ENCODE data around the gene JAKMIP1. TPM values are rescaled to one million over a fixed set of nuclear protein-coding genes. Genes with fewer than 3 reads are reported as not detected.

JAKMIP1 gene
- total and polyA plus RNA-seq, 2 donors (not counting 1 experiment from before 2014, with no cell fraction given): 0.49 to 1.0 TPM

GRCh38 chr4:6161921-6162464 lies 38.4 kb downstream of the JAKMIP1 start:
- Histone ChIP-seq H3K27ac (ENCODE audit: low read length in 2 of 2) (no peak overlapping the region), H3K36me3 (replicated peaks in 1 of 2; ENCODE audit: control extremely low read depth in 1 of 2, control insufficient read depth in 1 of 2, extremely low read depth in 1 of 2, insufficient read depth in 2 of 2, low read length in 1 of 2) (no peaks in the 10 kb centered on the region), H3K79me2 (ENCODE audit: control insufficient read depth, insufficient read depth, low read length) (no peaks in the 10 kb centered on the region), H3K27me3 (replicated peaks in 1 of 4; ENCODE audit: control extremely low read depth in 1 of 4, control insufficient read depth in 3 of 4, insufficient read depth in 4 of 4, low read length in 3 of 4) (peaks cover 0 to 3% (median 0%) of the 10 kb centered on the region in 4 experiments), H3K9ac (ENCODE audit: low read length) (no peak overlapping the region), H2AFZ (ENCODE audit: insufficient read depth, low read depth, low read length, poor library complexity, severe bottlenecking) (no peak overlapping the region), H4K20me1 (ENCODE audit: control insufficient read depth, insufficient read depth, low read length, poor library complexity, severe bottlenecking) (no peaks in the 10 kb centered on the region), H3K4me2 (replicated peaks; ENCODE audit: low read depth, low read length, poor library complexity, severe bottlenecking) (no peak overlapping the region), H3K9me3 (ENCODE audit: control extremely low read depth in 1 of 3, control insufficient read depth in 2 of 3, insufficient read depth in 1 of 3, low read length in 2 of 3) (peaks cover 0 to 15% (median 0%) of the 10 kb centered on the region in 3 donors), H3K4me1 (ENCODE audit: control insufficient read depth in 2 of 2, insufficient read depth in 2 of 2, low read length in 2 of 2) (no peaks in the 10 kb centered on the region), H3K4me3 (ENCODE audit: control extremely low read depth in 1 of 5, extremely low read depth in 1 of 5, insufficient read depth in 1 of 5, low read depth in 2 of 5, low read length in 4 of 5) (no peak overlapping the region)
- no peak for TF ChIP-seq EZH2 (IDR thresholded peaks at IDR 0.05; ENCODE audit: borderline replicate concordance, insufficient read depth, low read depth, low read length, poor library complexity, severe bottlenecking)
- TF ChIP-seq CTCF (IDR thresholded peaks at IDR 0.05): no peak
- H3K4me3 Mint-ChIP-seq: no peak overlapping the region
- H3K27ac Mint-ChIP-seq: no peak overlapping the region
- intact Hi-C loops (cut with micrococcal nuclease): no loop called here
- DNase-seq: no peak
- H3K4me1 Mint-ChIP-seq: no peaks in the 10 kb centered on the region
- no peaks in the 10 kb centered on the region for H3K27me3 Mint-ChIP-seq
- H3K9me3 Mint-ChIP-seq (ENCODE audit: insufficient read depth): peaks cover 5% of the 10 kb centered on the region
- ChIA-PET POLR2A (no interaction called here), CTCF (no interaction called here)
- ATAC-seq (ENCODE audit: low read depth): no peak
- WGBS (ENCODE audit: insufficient coverage): 87% methylated on average over 10 of the region's 10 CpGs

GRCh38 chr4:6160536-6160935 lies 39.8 kb downstream of the JAKMIP1 start:
- Histone ChIP-seq H3K9ac (ENCODE audit: low read length) (no peak overlapping the region), H3K27ac (ENCODE audit: low read length in 2 of 2) (no peak overlapping the region)

More at GRCh38 chr4:6160536-6160935, 39.8 kb downstream of the JAKMIP1 start:
- ATAC-seq (ENCODE audit: low read depth) (no peak), DNase-seq (no peak)
- Mint-ChIP-seq H3K4me3 (no peak overlapping the region), H3K4me1 (no peaks in the 10 kb centered on the region), H3K27ac (no peak overlapping the region), H3K27me3 (no peaks in the 10 kb centered on the region), H3K9me3 (ENCODE audit: insufficient read depth) (peaks cover 5% of the 10 kb centered on the region)
- H3K9me3 ChIP-seq (ENCODE audit: control extremely low read depth in 1 of 3, control insufficient read depth in 2 of 3, insufficient read depth in 1 of 3, low read length in 2 of 3): peaks cover 0 to 15% (median 0%) of the 10 kb centered on the region in 3 donors
- H2AFZ ChIP-seq (ENCODE audit: insufficient read depth, low read depth, low read length, poor library complexity, severe bottlenecking): no peak overlapping the region
- POLR2A ChIA-PET: no interaction called here
- CTCF ChIA-PET: no interaction called here
- H3K36me3 ChIP-seq (replicated peaks in 1 of 2; ENCODE audit: control extremely low read depth in 1 of 2, control insufficient read depth in 1 of 2, extremely low read depth in 1 of 2, insufficient read depth in 2 of 2, low read length in 1 of 2): no peaks in the 10 kb centered on the region
- WGBS (ENCODE audit: insufficient coverage): 84% methylated on average over 12 of the region's 12 CpGs
- peaks cover 0 to 3% (median 0%) of the 10 kb centered on the region in 4 experiments for H3K27me3 ChIP-seq (replicated peaks in 1 of 4; ENCODE audit: control extremely low read depth in 1 of 4, control insufficient read depth in 3 of 4, insufficient read depth in 4 of 4, low read length in 3 of 4)
- no peak overlapping the region for H3K4me3 ChIP-seq (ENCODE audit: control extremely low read depth in 1 of 5, extremely low read depth in 1 of 5, insufficient read depth in 1 of 5, low read depth in 2 of 5, low read length in 4 of 5)
- H3K79me2 ChIP-seq (ENCODE audit: control insufficient read depth, insufficient read depth, low read length): no peaks in the 10 kb centered on the region
- no peak overlapping the region for H3K4me2 ChIP-seq (replicated peaks; ENCODE audit: low read depth, low read length, poor library complexity, severe bottlenecking)
- no peaks in the 10 kb centered on the region for H4K20me1 ChIP-seq (ENCODE audit: control insufficient read depth, insufficient read depth, low read length, poor library complexity, severe bottlenecking)
- intact Hi-C loops (cut with micrococcal nuclease): no loop called here
- no peaks in the 10 kb centered on the region for H3K4me1 ChIP-seq (ENCODE audit: control insufficient read depth in 2 of 2, insufficient read depth in 2 of 2, low read length in 2 of 2)
- TF ChIP-seq EZH2 (IDR thresholded peaks at IDR 0.05; ENCODE audit: borderline replicate concordance, insufficient read depth, low read depth, low read length, poor library complexity, severe bottlenecking) (no peak), CTCF (IDR thresholded peaks at IDR 0.05) (no peak)
